Smooth muscle cell (in vitro differentiated cells): Measurements from ENCODE around the gene CTBS. TPM values are rescaled to one million over a fixed set of nuclear protein-coding genes. Genes with fewer than 3 reads are reported as not detected.
"Not testable (repeated sequence)": the region's sequence is repeated elsewhere in the genome, so short reads cannot be mapped to it uniquely, and the experiment has no call there.

Experiments
- DNase-seq: peaks from one replicate; lab custom pipeline; 2025; ENCODE audit not compliant: unreplicated experiment; lab: John Stamatoyannopoulos, UW
- H2AFZ ChIP-seq: fragments of 200-600 bp; sonication (generic); 2 replicates; pipeline ENCODE4 v1.6.0; 2016; ENCODE audit warnings: antibody characterized with exemption, low read depth, mild to moderate bottlenecking
- H3F3A ChIP-seq: fragments of 200-600 bp; sonication (generic); 2 replicates; pipeline ENCODE4 v1.6.0; 2017; ENCODE audit warnings: antibody characterized with exemption, low read depth
- H3K27ac ChIP-seq: fragments of 200-600 bp; sonication (generic); 2 replicates; pipeline ENCODE4 v1.5.1; 2016; ENCODE audit warnings: low read depth, mild to moderate bottlenecking
- H3K27me3 ChIP-seq: fragments of 200-600 bp; sonication (generic); 2 replicates; pipeline ENCODE4 v1.6.1; 2016; ENCODE audit warnings: low read depth, mild to moderate bottlenecking
- H3K36me3 ChIP-seq: fragments of 200-600 bp; sonication (generic); 2 replicates; pipeline ENCODE4 v1.5.1; 2016; ENCODE audit warnings: low read depth
- H3K4me1 ChIP-seq: fragments of 200-600 bp; sonication (generic); 2 replicates; pipeline ENCODE4 v1.5.1; 2016; ENCODE audit warnings: low read depth
- H3K4me2 ChIP-seq: fragments of 200-600 bp; sonication (generic); 2 replicates; pipeline ENCODE4 v1.6.0; 2016; ENCODE audit warnings: mild to moderate bottlenecking
- H3K4me3 ChIP-seq: fragments of 200-600 bp; sonication (generic); 2 replicates; pipeline ENCODE4 v1.5.1; 2016; ENCODE audit warnings: mild to moderate bottlenecking
- H3K79me2 ChIP-seq: fragments of 200-600 bp; sonication (generic); 2 replicates; pipeline ENCODE4 v1.6.0; 2016; ENCODE audit warnings: low read depth, mild to moderate bottlenecking
- H3K9ac ChIP-seq: fragments of 200-600 bp; sonication (generic); 2 replicates; pipeline ENCODE4 v1.6.0; 2016; ENCODE audit warnings: low read depth
- H3K9me3 ChIP-seq: fragments of 200-600 bp; sonication (generic); replicated peaks from 2 replicates; pipeline ENCODE4 v1.5.1; 2016; ENCODE audit warnings: low read depth
- H4K20me1 ChIP-seq: fragments of 200-600 bp; sonication (generic); 2 replicates; pipeline ENCODE4 v1.6.0; 2016; ENCODE audit warnings: low read depth
- CTCF ChIP-seq: fragments of 200-600 bp; sonication (generic); IDR thresholded peaks from 2 replicates; pipeline ENCODE4 v1.5.1; 2017; ENCODE audit warnings: borderline replicate concordance, mild to moderate bottlenecking, antibody characterized with exemption; ENCODE audit not compliant: insufficient read depth, poor library complexity, severe bottlenecking
- WGBS: methylation state at CpG from one replicate; pipeline ENCODE4 v1.1.7; 2016; ENCODE audit warnings: low lambda C conversion rate; 5-methylcytosine and 5-hydroxymethylcytosine counted together
- polyA plus RNA-seq: library from polyadenylated mRNA; unstranded; fragments of >200 nt; fragmentation: Nextera tagmentation; extraction: Ambion mirVana; gene quantifications from 2 replicates; pipeline ENCODE4 v1.2.1, GENCODE V29; 2016
- total RNA-seq: library from RNA; depleted of rRNA; stranded (reverse); fragments of >200 nt; gene quantifications from 2 replicates; pipeline ENCODE4 v1.2.3, GENCODE V29; 2014

Gene CTBS
- total and polyA plus RNA-seq, 2 experiments from 2014 or later = 34.6 to 37.7 TPM

- no peak for TF ChIP-seq CTCF
- no peaks in the 10 kb centered on the region for H4K20me1 ChIP-seq
- no peak for DNase-seq
- H3K27me3 ChIP-seq = no peaks in the 10 kb centered on the region
- H3K27ac ChIP-seq = no peak overlapping the region
- peaks cover 10% of the 10 kb centered on the region for H3K4me1 ChIP-seq
- H3K79me2 ChIP-seq = no peaks in the 10 kb centered on the region
- no peak overlapping the region for H2AFZ ChIP-seq
- no peak overlapping the region for H3K9ac ChIP-seq
- WGBS = 97% methylated on average over 1 of the region's 1 CpG
- peaks cover 19% of the 10 kb centered on the region for H3F3A ChIP-seq
- no peaks in the 10 kb centered on the region for H3K9me3 ChIP-seq
- H3K4me2 ChIP-seq = no peak overlapping the region
- no peaks in the 10 kb centered on the region for H3K36me3 ChIP-seq
- H3K4me3 ChIP-seq = no peak overlapping the region
Measured at GRCh38 chr1:84597011-84597410, 22.8 kb upstream of the CTBS start.

GRCh38 chr1:84594959-84595358 is 20.7 kb upstream of the CTBS start:
- WGBS = 97% methylated on average over 2 of the region's 2 CpGs
- H4K20me1 ChIP-seq, H3K4me3 ChIP-seq, H3K79me2 ChIP-seq, H3K4me2 ChIP-seq, H3K9ac ChIP-seq, DNase-seq, H3K27me3 ChIP-seq, H3K27ac ChIP-seq, H2AFZ ChIP-seq, H3K9me3 ChIP-seq, H3K36me3 ChIP-seq: not testable (repeated sequence)
- peaks cover 17% of the 10 kb centered on the region for H3F3A ChIP-seq
- peaks cover 10% of the 10 kb centered on the region for H3K4me1 ChIP-seq

GRCh38 chr1:84587099-84587498 is 12.9 kb upstream of the CTBS start:
- no peak overlapping the region for H2AFZ ChIP-seq

GRCh38 chr1:84585803-84586202 is 11.6 kb upstream of the CTBS start:
- whole genome bisulfite sequencing = 71% methylated on average over 1 of the region's 1 CpG
- no peak for TF ChIP-seq CTCF
- no peaks in the 10 kb centered on the region for H3K79me2 ChIP-seq
- no peak overlapping the region for H2AFZ ChIP-seq
- H3K4me1 ChIP-seq = peaks cover 21% of the 10 kb centered on the region
- no peak overlapping the region for H3K4me3 ChIP-seq
- H3K36me3 ChIP-seq = no peaks in the 10 kb centered on the region
- DNase-seq = no peak
- no peaks in the 10 kb centered on the region for H3K27me3 ChIP-seq
- H3K4me2 ChIP-seq = no peak overlapping the region
- peaks cover 2% of the 10 kb centered on the region for H3F3A ChIP-seq
- no peak overlapping the region for H3K27ac ChIP-seq
- H4K20me1 ChIP-seq = no peaks in the 10 kb centered on the region
- H3K9ac ChIP-seq = no peak overlapping the region
- no peaks in the 10 kb centered on the region for H3K9me3 ChIP-seq

More at GRCh38 chr1:84587099-84587498, 12.9 kb upstream of the CTBS start:
- H3K27ac ChIP-seq = no peak overlapping the region
- peaks cover 21% of the 10 kb centered on the region for H3K4me1 ChIP-seq
- TF ChIP-seq CTCF = no peak
- H3K4me3 ChIP-seq = no peak overlapping the region
- DNase-seq = no peak
- no peak overlapping the region for H3K9ac ChIP-seq
- H3K27me3 ChIP-seq = no peaks in the 10 kb centered on the region
- no peaks in the 10 kb centered on the region for H3K9me3 ChIP-seq
- no peaks in the 10 kb centered on the region for H4K20me1 ChIP-seq
- no peaks in the 10 kb centered on the region for H3K79me2 ChIP-seq
- H3K36me3 ChIP-seq = no peaks in the 10 kb centered on the region
- H3K4me2 ChIP-seq = no peak overlapping the region
- 78% methylated on average over 3 of the region's 3 CpGs for WGBS
- peaks cover 2% of the 10 kb centered on the region for H3F3A ChIP-seq
